Smooth muscle cell (in vitro differentiated cells): ENCODE results near the gene DHRS12. TPM values are rescaled to one million over a fixed set of nuclear protein-coding genes. Genes with fewer than 3 reads are reported as not detected.

Experiments used
- DNase-seq: peaks from one replicate; lab custom pipeline; 2025; ENCODE audit not compliant: unreplicated experiment; lab: John Stamatoyannopoulos, UW
- H2AFZ ChIP-seq: fragments of 200-600 bp; sonication (generic); 2 replicates; pipeline ENCODE4 v1.6.0; 2016; ENCODE audit warnings: antibody characterized with exemption, low read depth, mild to moderate bottlenecking
- H3F3A ChIP-seq: fragments of 200-600 bp; sonication (generic); 2 replicates; pipeline ENCODE4 v1.6.0; 2017; ENCODE audit warnings: antibody characterized with exemption, low read depth
- H3K27ac ChIP-seq: fragments of 200-600 bp; sonication (generic); 2 replicates; pipeline ENCODE4 v1.5.1; 2016; ENCODE audit warnings: low read depth, mild to moderate bottlenecking
- H3K27me3 ChIP-seq: fragments of 200-600 bp; sonication (generic); 2 replicates; pipeline ENCODE4 v1.6.1; 2016; ENCODE audit warnings: low read depth, mild to moderate bottlenecking
- H3K36me3 ChIP-seq: fragments of 200-600 bp; sonication (generic); 2 replicates; pipeline ENCODE4 v1.5.1; 2016; ENCODE audit warnings: low read depth
- H3K4me1 ChIP-seq: fragments of 200-600 bp; sonication (generic); 2 replicates; pipeline ENCODE4 v1.5.1; 2016; ENCODE audit warnings: low read depth
- H3K4me2 ChIP-seq: fragments of 200-600 bp; sonication (generic); 2 replicates; pipeline ENCODE4 v1.6.0; 2016; ENCODE audit warnings: mild to moderate bottlenecking
- H3K4me3 ChIP-seq: fragments of 200-600 bp; sonication (generic); 2 replicates; pipeline ENCODE4 v1.5.1; 2016; ENCODE audit warnings: mild to moderate bottlenecking
- H3K79me2 ChIP-seq: fragments of 200-600 bp; sonication (generic); 2 replicates; pipeline ENCODE4 v1.6.0; 2016; ENCODE audit warnings: low read depth, mild to moderate bottlenecking
- H3K9ac ChIP-seq: fragments of 200-600 bp; sonication (generic); 2 replicates; pipeline ENCODE4 v1.6.0; 2016; ENCODE audit warnings: low read depth
- H3K9me3 ChIP-seq: fragments of 200-600 bp; sonication (generic); replicated peaks from 2 replicates; pipeline ENCODE4 v1.5.1; 2016; ENCODE audit warnings: low read depth
- H4K20me1 ChIP-seq: fragments of 200-600 bp; sonication (generic); 2 replicates; pipeline ENCODE4 v1.6.0; 2016; ENCODE audit warnings: low read depth
- WGBS: methylation state at CpG from one replicate; pipeline ENCODE4 v1.1.7; 2016; ENCODE audit warnings: low lambda C conversion rate; 5-methylcytosine and 5-hydroxymethylcytosine counted together
- polyA plus RNA-seq: library from polyadenylated mRNA; unstranded; fragments of >200 nt; fragmentation: Nextera tagmentation; extraction: Ambion mirVana; gene quantifications from 2 replicates; pipeline ENCODE4 v1.2.1, GENCODE V29; 2016
- total RNA-seq: library from RNA; depleted of rRNA; stranded (reverse); fragments of >200 nt; gene quantifications from 2 replicates; pipeline ENCODE4 v1.2.3, GENCODE V29; 2014
- TF ChIP-seq, protein P1 (sequence below): fragments of 200-600 bp; sonication (generic); IDR thresholded peaks from 2 replicates; pipeline ENCODE4 v1.5.1; 2017; ENCODE audit warnings: borderline replicate concordance, mild to moderate bottlenecking, antibody characterized with exemption; ENCODE audit not compliant: insufficient read depth, poor library complexity, severe bottlenecking

The DHRS12 gene
- total and polyA plus RNA-seq, 2 experiments from 2014 or later: 5.7 to 9.9 TPM

DNA sequence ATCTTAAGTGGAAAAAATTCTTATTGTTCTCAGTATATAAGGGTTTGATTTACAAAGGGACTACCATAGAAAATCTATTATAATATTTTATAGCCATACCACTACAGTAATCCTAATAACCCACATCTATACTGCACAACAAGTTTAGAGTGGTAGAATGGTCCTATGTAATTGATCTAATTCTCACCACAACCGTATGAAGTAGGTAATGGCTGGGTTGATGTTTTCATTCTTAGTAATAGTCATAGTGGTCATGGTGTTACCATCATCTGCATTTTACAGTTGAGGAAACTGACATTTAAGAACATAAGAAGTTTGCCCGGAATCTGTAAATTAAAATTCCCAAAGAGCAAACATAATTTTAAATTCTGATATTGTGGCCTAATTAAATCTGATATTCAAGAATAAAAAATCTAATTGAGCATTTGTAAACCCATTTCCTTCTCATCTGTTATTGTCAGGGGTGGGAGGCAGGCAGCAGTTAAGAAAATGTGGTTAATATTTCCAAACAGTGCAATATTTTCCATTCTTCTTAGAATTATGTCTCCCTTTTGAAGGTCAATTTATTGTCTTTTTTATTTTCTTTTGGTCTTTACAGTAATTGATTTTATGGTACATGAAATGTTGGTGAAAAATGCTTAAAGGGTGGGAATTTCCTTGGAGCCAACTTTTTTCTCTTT is 65.6 kb downstream of the DHRS12 start:
- H3K27ac ChIP-seq: no peak overlapping the region
- no peak for DNase-seq
- WGBS: 98% methylated on average over 2 of the region's 2 CpGs
- no peak overlapping the region for H3K4me2 ChIP-seq
- no peaks in the 10 kb centered on the region for H3K9me3 ChIP-seq
- H4K20me1 ChIP-seq: no peaks in the 10 kb centered on the region
- H3K4me3 ChIP-seq: no peak overlapping the region
- H3K79me2 ChIP-seq: no peaks in the 10 kb centered on the region
- no peak overlapping the region for H2AFZ ChIP-seq
- H3K4me1 ChIP-seq: peaks cover 17% of the 10 kb centered on the region
- TF ChIP-seq, protein P1, sequence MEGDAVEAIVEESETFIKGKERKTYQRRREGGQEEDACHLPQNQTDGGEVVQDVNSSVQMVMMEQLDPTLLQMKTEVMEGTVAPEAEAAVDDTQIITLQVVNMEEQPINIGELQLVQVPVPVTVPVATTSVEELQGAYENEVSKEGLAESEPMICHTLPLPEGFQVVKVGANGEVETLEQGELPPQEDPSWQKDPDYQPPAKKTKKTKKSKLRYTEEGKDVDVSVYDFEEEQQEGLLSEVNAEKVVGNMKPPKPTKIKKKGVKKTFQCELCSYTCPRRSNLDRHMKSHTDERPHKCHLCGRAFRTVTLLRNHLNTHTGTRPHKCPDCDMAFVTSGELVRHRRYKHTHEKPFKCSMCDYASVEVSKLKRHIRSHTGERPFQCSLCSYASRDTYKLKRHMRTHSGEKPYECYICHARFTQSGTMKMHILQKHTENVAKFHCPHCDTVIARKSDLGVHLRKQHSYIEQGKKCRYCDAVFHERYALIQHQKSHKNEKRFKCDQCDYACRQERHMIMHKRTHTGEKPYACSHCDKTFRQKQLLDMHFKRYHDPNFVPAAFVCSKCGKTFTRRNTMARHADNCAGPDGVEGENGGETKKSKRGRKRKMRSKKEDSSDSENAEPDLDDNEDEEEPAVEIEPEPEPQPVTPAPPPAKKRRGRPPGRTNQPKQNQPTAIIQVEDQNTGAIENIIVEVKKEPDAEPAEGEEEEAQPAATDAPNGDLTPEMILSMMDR: no peak
- no peaks in the 10 kb centered on the region for H3K36me3 ChIP-seq
- H3K9ac ChIP-seq: no peak overlapping the region
- peaks cover 14% of the 10 kb centered on the region for H3F3A ChIP-seq
- no peaks in the 10 kb centered on the region for H3K27me3 ChIP-seq

DNA sequence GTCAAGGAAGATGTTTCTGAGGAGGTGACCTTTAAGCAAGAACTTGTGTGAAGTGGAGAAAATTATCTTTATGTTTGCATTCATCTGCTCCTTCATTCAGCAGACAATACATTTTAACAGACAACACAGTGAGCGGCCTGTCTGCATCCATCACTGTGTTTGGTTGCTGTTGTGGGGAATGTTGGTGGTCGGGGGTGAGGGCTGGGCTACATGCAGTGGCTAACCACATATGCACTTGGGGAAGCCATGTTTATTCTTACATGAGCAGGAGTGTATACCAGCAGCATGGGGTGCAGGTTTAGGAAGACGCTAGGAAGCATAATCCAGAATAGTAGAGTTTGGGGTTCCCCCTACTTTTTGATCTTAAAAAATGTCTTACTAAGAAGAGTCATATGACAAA is 66.4 kb downstream of the DHRS12 start:
- Histone ChIP-seq H3K4me3 (no peak overlapping the region), H3K4me2 (no peak overlapping the region), H3F3A (peaks cover 14% of the 10 kb centered on the region), H3K27me3 (no peaks in the 10 kb centered on the region), H3K79me2 (no peaks in the 10 kb centered on the region), H3K4me1 (peaks cover 17% of the 10 kb centered on the region), H4K20me1 (no peaks in the 10 kb centered on the region), H2AFZ (no peak overlapping the region), H3K27ac (no peak overlapping the region), H3K9ac (no peak overlapping the region), H3K9me3 (no peaks in the 10 kb centered on the region), H3K36me3 (no peaks in the 10 kb centered on the region)
- WGBS: 91% methylated on average over 3 of the region's 3 CpGs
- TF ChIP-seq, protein P1: no peak
- DNase-seq: no peak

DNA sequence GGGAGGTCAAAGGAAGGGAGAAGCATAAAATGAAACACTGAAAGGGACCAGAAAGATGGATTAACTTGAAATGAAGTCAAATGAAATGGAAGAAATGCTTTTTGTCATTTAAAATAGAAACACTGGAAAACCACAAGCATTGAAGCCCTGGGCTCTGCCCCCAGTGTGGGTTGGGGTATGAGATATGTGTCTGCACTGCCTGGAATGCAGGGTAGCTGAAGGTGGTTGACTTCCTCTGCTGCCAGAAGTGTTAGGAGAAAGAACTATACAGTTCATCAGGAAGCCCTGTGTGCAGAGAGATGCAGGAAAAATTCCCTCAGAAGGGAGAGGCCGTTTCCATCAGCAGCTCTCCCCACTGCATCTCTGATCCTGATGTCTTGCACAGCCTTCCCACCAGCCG is 69.2 kb downstream of the DHRS12 start:
- 73% methylated on average over 2 of the region's 2 CpGs for WGBS
- peak overlapping the region; percentile 58 for H3K27ac ChIP-seq
- H3K9me3 ChIP-seq: no peaks in the 10 kb centered on the region
- no peak overlapping the region for H3K9ac ChIP-seq
- no peaks in the 10 kb centered on the region for H3K36me3 ChIP-seq
- H3K4me3 ChIP-seq: no peak overlapping the region
- no peaks in the 10 kb centered on the region for H3K79me2 ChIP-seq
- peaks cover 21% of the 10 kb centered on the region for H3K4me1 ChIP-seq
- no peaks in the 10 kb centered on the region for H3K27me3 ChIP-seq
- TF ChIP-seq, protein P1: no peak
- no peaks in the 10 kb centered on the region for H4K20me1 ChIP-seq
- no peak overlapping the region for H2AFZ ChIP-seq
- DNase-seq: no peak
- H3K4me2 ChIP-seq: peak overlapping the region; percentile 42
- H3F3A ChIP-seq: peaks cover 25% of the 10 kb centered on the region
